Lower leg skin (tissue), 3 donors: ENCODE results near the gene SYF2.

Experiments used
- POLR2A ChIP-seq, 2 donors: fragments of 450-650 bp; IDR thresholded peaks; one replicate each; pipeline ENCODE4 v1.6.1; 2016 to 2017; ENCODE audit warnings: antibody characterized with exemption in 2 of 2, mild to moderate bottlenecking in 1 of 2, moderate library complexity in 1 of 2
- TF ChIP-seq, protein P1 (sequence below), 3 donors: fragments of 450-650 bp; IDR thresholded peaks; one replicate each; pipeline ENCODE4 v1.5.1; 2016; ENCODE audit warnings: antibody characterized with exemption in 3 of 3, mild to moderate bottlenecking in 3 of 3, moderate library complexity in 2 of 3

GRCh38 chr1:25256578-25256965 is 24.3 kb upstream of the SYF2 start:
- TF ChIP-seq, protein P1, sequence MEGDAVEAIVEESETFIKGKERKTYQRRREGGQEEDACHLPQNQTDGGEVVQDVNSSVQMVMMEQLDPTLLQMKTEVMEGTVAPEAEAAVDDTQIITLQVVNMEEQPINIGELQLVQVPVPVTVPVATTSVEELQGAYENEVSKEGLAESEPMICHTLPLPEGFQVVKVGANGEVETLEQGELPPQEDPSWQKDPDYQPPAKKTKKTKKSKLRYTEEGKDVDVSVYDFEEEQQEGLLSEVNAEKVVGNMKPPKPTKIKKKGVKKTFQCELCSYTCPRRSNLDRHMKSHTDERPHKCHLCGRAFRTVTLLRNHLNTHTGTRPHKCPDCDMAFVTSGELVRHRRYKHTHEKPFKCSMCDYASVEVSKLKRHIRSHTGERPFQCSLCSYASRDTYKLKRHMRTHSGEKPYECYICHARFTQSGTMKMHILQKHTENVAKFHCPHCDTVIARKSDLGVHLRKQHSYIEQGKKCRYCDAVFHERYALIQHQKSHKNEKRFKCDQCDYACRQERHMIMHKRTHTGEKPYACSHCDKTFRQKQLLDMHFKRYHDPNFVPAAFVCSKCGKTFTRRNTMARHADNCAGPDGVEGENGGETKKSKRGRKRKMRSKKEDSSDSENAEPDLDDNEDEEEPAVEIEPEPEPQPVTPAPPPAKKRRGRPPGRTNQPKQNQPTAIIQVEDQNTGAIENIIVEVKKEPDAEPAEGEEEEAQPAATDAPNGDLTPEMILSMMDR (IDR thresholded peaks at IDR 0.05): no peak
- TF ChIP-seq POLR2A (IDR thresholded peaks at IDR 0.05): no peak
